ENCODE measurements around the gene ARPP19. TPM values are rescaled to one million over a fixed set of nuclear protein-coding genes. Genes with fewer than 3 reads are reported as not detected.

The ARPP19 gene
- total RNA-seq, 1 donor from 2014 or later, result 150 TPM

DNA sequence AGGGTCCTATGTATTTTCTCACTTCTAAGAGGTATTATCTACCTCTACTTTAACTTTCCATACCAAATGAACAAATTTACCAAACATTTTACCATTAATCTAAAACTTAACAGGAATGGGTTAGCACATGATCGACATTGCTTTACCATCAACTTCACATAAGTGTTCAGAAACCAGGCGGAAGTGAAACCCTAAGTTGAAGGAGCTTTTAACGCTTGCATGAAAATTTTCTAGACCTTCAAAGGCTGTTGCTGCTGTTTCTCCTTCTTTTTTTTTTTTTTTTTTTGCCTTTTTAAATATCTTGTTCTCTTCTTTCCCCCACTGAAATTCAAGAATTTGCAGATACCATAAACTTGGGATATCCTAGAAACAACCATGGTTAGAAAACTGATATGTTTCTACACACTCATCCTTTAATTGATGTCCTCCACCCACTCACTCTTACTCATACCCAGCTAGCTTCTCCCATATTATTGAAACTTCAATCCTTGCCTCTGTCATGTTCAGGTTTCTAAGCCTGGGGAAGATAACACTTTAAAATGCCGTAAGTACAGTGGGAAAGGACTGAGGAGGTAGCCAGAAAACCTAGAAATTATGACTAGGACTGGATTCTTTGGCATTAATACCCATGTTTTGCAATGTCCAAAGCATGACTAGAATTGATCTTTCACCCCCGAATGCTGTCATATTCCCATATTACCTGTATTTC, 64.9 kb downstream of the ARPP19 start:
- FAIRE-seq (no peak), DNase-seq (ENCODE audit: low read depth) (peak; percentile 79)
- Histone ChIP-seq H3K36me3 (ENCODE audit: control insufficient read depth, insufficient read depth, low read length) (no peaks in the 10 kb centered on the region), H3K27me3 (ENCODE audit: control insufficient read depth, insufficient read depth, low read length) (no peaks in the 10 kb centered on the region), H3K4me3 (ENCODE audit: low read depth, low read length) (no peak overlapping the region)
- TF ChIP-seq, protein P1, sequence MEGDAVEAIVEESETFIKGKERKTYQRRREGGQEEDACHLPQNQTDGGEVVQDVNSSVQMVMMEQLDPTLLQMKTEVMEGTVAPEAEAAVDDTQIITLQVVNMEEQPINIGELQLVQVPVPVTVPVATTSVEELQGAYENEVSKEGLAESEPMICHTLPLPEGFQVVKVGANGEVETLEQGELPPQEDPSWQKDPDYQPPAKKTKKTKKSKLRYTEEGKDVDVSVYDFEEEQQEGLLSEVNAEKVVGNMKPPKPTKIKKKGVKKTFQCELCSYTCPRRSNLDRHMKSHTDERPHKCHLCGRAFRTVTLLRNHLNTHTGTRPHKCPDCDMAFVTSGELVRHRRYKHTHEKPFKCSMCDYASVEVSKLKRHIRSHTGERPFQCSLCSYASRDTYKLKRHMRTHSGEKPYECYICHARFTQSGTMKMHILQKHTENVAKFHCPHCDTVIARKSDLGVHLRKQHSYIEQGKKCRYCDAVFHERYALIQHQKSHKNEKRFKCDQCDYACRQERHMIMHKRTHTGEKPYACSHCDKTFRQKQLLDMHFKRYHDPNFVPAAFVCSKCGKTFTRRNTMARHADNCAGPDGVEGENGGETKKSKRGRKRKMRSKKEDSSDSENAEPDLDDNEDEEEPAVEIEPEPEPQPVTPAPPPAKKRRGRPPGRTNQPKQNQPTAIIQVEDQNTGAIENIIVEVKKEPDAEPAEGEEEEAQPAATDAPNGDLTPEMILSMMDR (IDR thresholded peaks at IDR 0.05; ENCODE audit: insufficient read depth, low read length, severe bottlenecking), result no peak

GRCh38 chr15:52502608-52503007, 66.2 kb downstream of the ARPP19 start:
- TF ChIP-seq, protein P1 (IDR thresholded peaks at IDR 0.05; ENCODE audit: insufficient read depth, low read length, severe bottlenecking), result no peak
- no peak for FAIRE-seq
- H3K36me3 ChIP-seq (ENCODE audit: control insufficient read depth, insufficient read depth, low read length), result no peaks in the 10 kb centered on the region
- H3K4me3 ChIP-seq (ENCODE audit: low read depth, low read length), result no peak overlapping the region
- DNase-seq (ENCODE audit: low read depth), result no peak
- no peaks in the 10 kb centered on the region for H3K27me3 ChIP-seq (ENCODE audit: control insufficient read depth, insufficient read depth, low read length)

GRCh38 chr15:52499506-52499905, 69.3 kb downstream of the ARPP19 start:
- no peaks in the 10 kb centered on the region for H3K27me3 ChIP-seq (ENCODE audit: control insufficient read depth, insufficient read depth, low read length)
- no peaks in the 10 kb centered on the region for H3K36me3 ChIP-seq (ENCODE audit: control insufficient read depth, insufficient read depth, low read length)
- DNase-seq (ENCODE audit: low read depth) (no peak), FAIRE-seq (no peak)
- TF ChIP-seq, protein P1 (IDR thresholded peaks at IDR 0.05; ENCODE audit: insufficient read depth, low read length, severe bottlenecking), result no peak
- H3K4me3 ChIP-seq (ENCODE audit: low read depth, low read length), result no peak overlapping the region

- Histone ChIP-seq H3K4me3 (ENCODE audit: low read depth, low read length) (no peak overlapping the region), H3K36me3 (ENCODE audit: control insufficient read depth, insufficient read depth, low read length) (no peaks in the 10 kb centered on the region), H3K27me3 (ENCODE audit: control insufficient read depth, insufficient read depth, low read length) (no peaks in the 10 kb centered on the region)
- DNase-seq (ENCODE audit: low read depth), result no peak
- TF ChIP-seq, protein P1 (IDR thresholded peaks at IDR 0.05; ENCODE audit: insufficient read depth, low read length, severe bottlenecking), result no peak
- FAIRE-seq, result no peak
These were observed 70.1 kb downstream of the ARPP19 start for GRCh38 chr15:52498706-52499105.

Other genes with a start within 250 kb of the ARPP19 start
- 29.5 and 51.1 TPM in 2 replicates for gene MYO5A, start 40.1 kb downstream of the ARPP19 start, total RNA-seq
- gene ATOSA, start 110.4 kb upstream of the ARPP19 start, total RNA-seq, result 16.6 and 20.0 TPM in 2 replicates
- not detected in 2 replicates for gene ONECUT1, start 221.3 kb upstream of the ARPP19 start, total RNA-seq

Data from bronchial epithelial cell (primary cell).